ENCODE measurements around the gene MAFG.

MAFG gene

DNA sequence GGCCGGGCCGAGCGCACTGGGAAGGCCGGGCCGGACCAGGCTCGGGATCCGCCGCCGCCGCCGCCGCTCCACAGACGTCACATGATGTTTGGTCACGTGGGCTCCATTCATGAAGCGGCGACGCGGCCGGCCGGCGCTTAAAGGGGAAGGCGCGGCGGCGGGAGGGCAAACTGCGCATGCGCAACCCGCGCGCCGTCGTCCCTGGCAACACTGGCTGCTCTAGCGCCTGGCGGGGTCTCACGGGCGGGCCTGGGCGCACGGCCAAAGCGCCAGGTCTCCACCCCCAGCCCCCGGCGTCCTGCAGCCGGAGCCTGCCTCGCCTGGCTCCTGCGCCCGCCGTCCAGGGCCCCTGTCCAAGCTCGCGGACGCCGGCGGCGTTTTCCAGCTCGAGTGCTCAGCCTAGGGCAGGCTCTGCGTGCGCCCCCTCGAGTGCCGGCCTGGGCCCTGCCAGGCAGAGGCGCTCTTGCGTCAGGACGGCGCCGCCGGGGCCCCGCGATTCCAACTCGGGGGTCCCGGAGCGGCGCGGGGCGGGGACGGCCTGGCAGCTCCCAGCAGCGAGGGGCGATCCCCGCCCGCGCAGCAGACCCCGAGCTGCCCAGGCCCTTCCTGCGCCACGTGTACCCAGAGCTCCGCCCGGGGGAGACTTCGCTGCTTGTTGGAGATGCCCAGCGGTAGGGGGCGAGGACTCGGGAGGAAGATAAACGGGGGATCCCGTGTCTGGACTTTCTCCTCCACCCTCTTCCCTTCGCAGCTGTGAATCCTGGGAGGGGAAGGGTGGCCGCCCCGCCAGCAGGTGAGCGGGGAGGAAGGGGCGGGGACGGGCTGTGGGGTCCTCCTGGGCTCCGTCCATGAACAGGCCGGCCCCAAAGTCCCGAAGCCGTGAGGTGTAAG is at the start of gene MAFG:
MAFG (minus strand) TSS at position 83 of the 891 bp plus-strand sequence. CDS start 4,550 bp downstream, outside the sequence.
- no peak for FAIRE-seq

DNA sequence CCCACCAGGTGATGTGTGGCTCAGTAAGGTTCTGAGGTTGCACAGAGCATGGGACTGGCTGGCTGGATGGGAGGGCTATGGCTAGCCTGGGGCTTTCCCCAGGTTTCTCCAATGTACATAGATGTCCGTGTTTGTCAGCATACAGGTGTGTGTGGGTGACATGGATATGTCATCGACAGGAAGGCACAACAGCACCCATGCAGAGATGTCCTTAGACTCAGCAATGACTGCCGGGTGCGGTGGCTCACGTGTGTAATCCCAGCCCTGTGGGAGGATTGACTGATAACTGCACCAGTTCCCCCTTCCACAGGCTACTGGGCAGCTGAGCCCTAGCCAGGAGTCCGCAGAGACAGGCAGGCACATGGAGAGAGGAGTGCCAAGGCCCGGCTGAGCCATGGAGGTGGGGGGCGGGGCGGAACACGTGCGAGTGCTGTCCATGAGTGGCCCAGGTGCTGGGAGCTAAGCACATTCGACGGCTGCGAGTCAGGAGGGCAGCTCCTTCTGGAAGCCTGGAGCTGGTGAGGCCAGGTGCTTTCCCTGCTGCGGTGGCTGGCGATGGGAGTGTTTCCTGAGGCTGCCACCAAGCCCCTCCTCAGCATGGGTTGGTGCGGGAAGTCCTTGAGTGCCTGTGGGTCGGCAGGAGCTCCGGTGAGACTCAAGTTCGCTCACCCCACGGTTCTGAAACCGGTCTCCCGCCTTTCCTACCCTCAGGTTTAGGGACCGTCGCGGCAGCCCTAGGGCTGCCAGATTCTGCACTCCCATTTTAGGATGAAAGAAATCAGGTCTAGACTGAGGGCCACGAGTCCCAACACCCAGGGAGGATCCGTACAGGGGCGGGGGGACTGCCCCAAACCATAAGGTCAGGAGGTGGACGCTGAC is 49.0 kb upstream of the MAFG start:
- FAIRE-seq: no peak

GRCh38 chr17:81973432-81973831 is 45.9 kb upstream of the MAFG start:
- no peak for FAIRE-seq

DNA sequence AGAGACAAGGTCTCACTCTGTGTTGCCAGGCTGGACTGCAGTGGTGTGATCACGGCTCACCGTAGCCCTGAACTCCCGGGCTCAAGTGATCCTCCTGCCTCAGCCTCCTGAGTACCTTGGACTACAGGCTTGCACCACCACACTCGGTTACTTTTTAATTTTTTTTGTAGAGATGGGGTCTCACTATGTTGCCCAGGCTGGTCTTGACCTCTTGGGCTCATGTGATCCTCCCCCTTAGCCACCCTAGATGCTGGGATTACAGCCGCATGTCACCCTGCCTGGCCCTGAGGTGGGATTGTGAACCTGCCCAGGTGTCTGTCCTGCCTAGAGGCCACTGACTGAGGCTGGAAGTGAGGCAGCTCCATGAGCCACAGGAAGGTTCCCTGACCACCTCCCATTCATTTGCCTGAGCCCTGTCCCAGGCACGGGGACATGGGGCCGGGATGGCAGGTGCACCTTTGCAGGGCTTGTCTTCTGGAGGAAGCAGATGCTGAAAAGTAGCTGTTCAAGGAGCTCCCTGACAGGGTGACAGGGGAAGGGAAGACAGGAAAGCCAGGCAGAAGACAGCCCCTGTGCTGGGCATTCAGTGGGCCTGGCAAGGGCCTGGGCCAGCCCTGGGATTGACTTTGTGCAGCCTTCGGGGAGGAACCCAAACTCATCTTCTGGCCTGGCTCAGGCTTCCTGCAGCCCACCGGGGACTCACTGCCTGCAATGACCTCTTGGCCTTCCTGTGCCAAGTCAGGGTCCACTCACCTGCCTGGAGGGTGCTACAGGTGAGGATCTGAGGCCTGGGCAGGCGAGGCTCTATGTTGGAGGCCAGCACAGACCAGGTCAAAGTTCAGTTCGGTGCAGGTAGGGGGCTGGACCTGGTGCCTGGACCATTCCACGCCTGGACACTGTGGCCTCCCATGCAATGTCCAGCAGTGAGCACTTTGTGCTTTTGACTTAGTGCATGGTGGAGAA is 41.6 kb upstream of the MAFG start:
- FAIRE-seq: no peak

DNA sequence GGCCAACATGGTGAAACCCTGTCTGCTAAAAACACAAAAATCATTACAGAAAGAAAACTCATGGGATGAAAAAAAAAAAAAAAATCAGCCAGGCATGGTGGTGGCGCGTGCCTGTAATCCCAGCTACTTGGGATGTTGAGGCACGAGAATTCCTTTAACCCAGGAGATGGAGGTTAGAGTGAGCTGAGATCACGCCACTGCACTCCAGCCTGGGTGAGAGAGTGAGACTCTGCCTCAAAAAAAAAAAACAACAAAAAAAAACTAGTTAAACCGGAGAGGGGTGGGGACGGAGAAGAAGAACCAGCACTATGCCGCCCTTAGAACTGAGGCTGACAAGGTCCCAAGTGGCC is 40.8 kb upstream of the MAFG start:
- FAIRE-seq: no peak

- FAIRE-seq: no peak
Measured at GRCh38 chr17:81967533-81968395, 40.2 kb upstream of the MAFG start.

DNA sequence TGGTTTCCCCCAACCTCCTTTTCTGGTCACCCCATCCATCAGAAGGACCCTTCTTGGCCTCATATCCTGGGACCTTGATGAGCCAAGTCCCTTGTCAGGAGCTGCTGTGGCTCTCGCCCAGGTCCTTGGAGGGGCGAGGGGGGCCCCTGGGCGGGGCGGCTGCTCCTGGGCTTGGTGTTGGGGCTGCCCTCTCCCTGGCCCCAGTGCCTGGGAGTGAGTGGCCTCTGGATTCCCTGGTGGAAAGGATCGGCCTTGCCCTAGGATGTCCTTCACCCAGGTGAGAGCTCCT is 39.7 kb upstream of the MAFG start:
- FAIRE-seq: no peak

GRCh38 chr17:81966343-81967243 is 39.1 kb upstream of the MAFG start:
- no peak for FAIRE-seq

- no peak for FAIRE-seq
Measured at GRCh38 chr17:81964081-81964849, 36.7 kb upstream of the MAFG start.

GRCh38 chr17:81962499-81963441 is 35.2 kb upstream of the MAFG start:
- no peak for FAIRE-seq

DNA sequence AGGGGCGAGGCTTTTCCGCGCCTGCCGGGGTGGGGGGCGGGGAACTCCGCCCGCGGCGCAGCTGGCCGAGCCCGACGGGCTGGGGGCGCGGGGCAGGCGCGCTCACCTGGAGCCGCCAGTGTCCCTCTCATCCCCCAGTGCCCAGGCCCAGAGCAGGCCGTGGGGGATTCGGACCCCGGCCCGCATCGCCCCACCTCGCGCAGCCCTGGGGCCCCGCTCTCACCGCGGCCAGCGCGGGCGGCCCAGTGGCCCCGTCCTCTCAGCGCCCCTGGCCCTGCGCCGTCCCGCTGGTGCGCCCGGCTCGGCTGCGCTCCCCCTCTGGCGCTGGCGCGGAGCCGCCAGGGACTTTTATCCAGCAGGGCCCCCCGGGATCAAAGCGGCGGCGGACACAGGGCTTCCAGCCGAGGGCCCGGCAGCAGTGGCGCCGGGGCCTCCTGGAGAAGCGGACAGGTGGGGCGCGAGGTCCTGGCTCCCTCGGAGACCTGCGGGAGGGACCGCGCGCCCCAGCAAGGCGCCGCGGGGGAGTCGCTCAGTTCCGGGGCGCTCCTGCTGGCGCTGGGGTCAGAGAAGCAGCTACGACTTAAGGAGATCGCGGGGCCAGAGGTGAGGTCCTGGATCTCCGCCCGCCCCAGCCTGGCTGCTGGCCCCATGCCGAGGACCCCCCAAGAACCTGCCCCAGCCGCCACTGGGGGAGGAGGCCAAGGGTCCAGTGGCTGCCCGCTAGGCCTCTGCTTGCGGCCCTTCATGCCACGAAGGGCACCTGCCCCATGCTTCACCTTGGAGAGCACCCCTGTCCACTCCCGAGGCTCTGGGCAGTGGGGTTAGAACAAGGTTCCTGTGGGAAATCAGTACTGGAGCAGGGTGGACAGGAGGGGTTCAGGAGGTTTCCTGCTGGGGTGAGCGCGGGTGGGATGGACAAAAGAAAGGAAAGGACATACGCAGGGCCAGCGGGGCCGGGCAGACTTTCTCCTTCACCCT is 34.3 kb upstream of the MAFG start:
- no peak for FAIRE-seq

GRCh38 chr17:81961087-81961511 is 33.6 kb upstream of the MAFG start, which contains the start of gene NOTUM:
Gene NOTUM (minus strand): TSS chr17:81961187. CDS start chr17:81960909, 278 bp downstream.
- no peak for FAIRE-seq

- FAIRE-seq: no peak
Measured at GRCh38 chr17:81960130-81960958, 32.8 kb upstream of the MAFG start.

GRCh38 chr17:81959362-81960129 is 32.0 kb upstream of the MAFG start:
- FAIRE-seq: no peak

- no peak for FAIRE-seq
Measured at GRCh38 chr17:81958633-81959342, 31.3 kb upstream of the MAFG start.
